GM12878 (cell line): ENCODE measurements around the gene SPATA32. TPM values are rescaled to one million over a fixed set of nuclear protein-coding genes. Genes with fewer than 3 reads are reported as not detected.

Experiments used
- ATAC-seq: fragments of 200-7000 bp; cut with Tn5 transposase; 3 replicates; pipeline ENCODE4 v1.9.1; 2020; ENCODE audit warnings: mild to moderate bottlenecking, moderate library complexity
- BruUV-seq: library from RNA; stranded (reverse); fragments of 400-500 nt; replicated peaks from 2 replicates; lab custom pipeline; 2021; lab: Mats Ljungman, UMichigan
- CTCF ChIA-PET: fragments of 300-600 bp; sonication (Branson Sonifier 250); formaldehyde crosslinking; extraction: SDS; loops from one replicate; lab custom pipeline; 2021; ENCODE audit warnings: inconsistent platforms; lab: Yijun Ruan, JAX
- POLR2A ChIA-PET: fragments of 350-600 bp; formaldehyde crosslinking; extraction: SDS; loops from one replicate; lab custom pipeline; 2021; ENCODE audit warnings: inconsistent platforms; lab: Charles Lee
- RAD21 ChIA-PET: fragments of 300-600 bp; sonication (Branson Sonifier 250); formaldehyde crosslinking; loops from one replicate; lab custom pipeline; 2023; ENCODE audit warnings: antibody characterized with exemption; ENCODE audit not compliant: unreplicated experiment; lab: Charles Lee
- SMC1A ChIA-PET: fragments of 300-600 bp; sonication (Branson Sonifier 250); formaldehyde crosslinking; loops from one replicate; lab custom pipeline; 2023; ENCODE audit not compliant: unreplicated experiment, uncharacterized antibody; lab: Charles Lee
- DNase-seq: peaks from one replicate; pipeline ENCODE4 v3.0.0-alpha.2; 2011; ENCODE audit warnings: low read depth, low spot score
- FAIRE-seq: peaks from 3 replicates; lab custom pipeline; 2011; peaks lifted over from hg19 to GRCh38; lab: Jason Lieb, UNC
- H2AFZ ChIP-seq: 2 replicates; pipeline ENCODE4 v1.6.0; 2011; ENCODE audit warnings: low read depth, low read length, control low read depth; ENCODE audit not compliant: control insufficient read depth
- H3K27ac ChIP-seq: 2 replicates; pipeline ENCODE4 v1.5.1; 2011; ENCODE audit warnings: control low read depth; ENCODE audit not compliant: control insufficient read depth, insufficient read depth
- H3K27me3 ChIP-seq, 2 experiments: replicated peaks in 1 of 2; 2 replicates each; pipeline versions ENCODE4 v1.6.0 to v1.6.1; 2011; ENCODE audit warnings: low read length in 1 of 2; ENCODE audit not compliant: control insufficient read depth in 2 of 2, insufficient read depth in 2 of 2
- H3K36me3 ChIP-seq, 2 experiments: 2 replicates each; pipeline ENCODE4 v1.5.1; 2011; ENCODE audit warnings: low read length in 1 of 2; ENCODE audit not compliant: control insufficient read depth in 2 of 2, insufficient read depth in 2 of 2
- H3K4me1 ChIP-seq: 2 replicates; pipeline ENCODE4 v1.6.1; 2011; ENCODE audit warnings: mild to moderate bottlenecking, low read length, moderate library complexity, mixed read lengths; ENCODE audit not compliant: control insufficient read depth, insufficient read depth
- H3K4me2 ChIP-seq: 2 replicates; pipeline ENCODE4 v1.6.0; 2011; ENCODE audit warnings: control low read depth; ENCODE audit not compliant: control insufficient read depth, insufficient read depth
- H3K4me3 ChIP-seq: fragments of 200-600 bp; sonication (generic); 2 replicates; pipeline ENCODE4 v1.5.1; 2016
- H3K79me2 ChIP-seq: 2 replicates; pipeline ENCODE4 v1.6.0; 2011; ENCODE audit warnings: low read length; ENCODE audit not compliant: control insufficient read depth, insufficient read depth
- H3K9ac ChIP-seq: 2 replicates; pipeline ENCODE4 v1.8.0; 2011; ENCODE audit warnings: low read length, control low read depth, mixed read lengths; ENCODE audit not compliant: control insufficient read depth, insufficient read depth
- H3K9me3 ChIP-seq: replicated peaks from 3 replicates; pipeline ENCODE4 v1.5.1; 2011; ENCODE audit warnings: mild to moderate bottlenecking, low read length; ENCODE audit not compliant: control insufficient read depth, insufficient read depth
- H4K20me1 ChIP-seq: 2 replicates; pipeline ENCODE4 v1.6.0; 2011; ENCODE audit not compliant: control insufficient read depth, insufficient read depth
- PBX3 ChIP-seq: IDR thresholded peaks from 2 replicates; pipeline ENCODE4 v1.6.1; 2011; ENCODE audit warnings: mild to moderate bottlenecking, low read depth, low read length, moderate library complexity; ENCODE audit not compliant: insufficient replicate concordance
- WGBS: methylation state at CpG from one replicate; pipeline ENCODE4 v1.1.6; 2016; ENCODE audit warnings: low lambda C conversion rate; ENCODE audit not compliant: insufficient replicate concordance, insufficient coverage; ENCODE audit errors: missing lambda C conversion rate; 5-methylcytosine and 5-hydroxymethylcytosine counted together
- in situ Hi-C: fragments of 300-500 bp; cut with MboI; formaldehyde crosslinking; loops from 9 replicates; pipeline ENCODE4 v1.14.3; 2018; ENCODE audit warnings: mixed read lengths
- intact Hi-C: fragments of 100-400 bp; cut with micrococcal nuclease; formaldehyde crosslinking; loops from one replicate; pipeline ENCODE4 v1.14.2; 2022; ENCODE audit not compliant: unreplicated experiment
- polyA plus RNA-seq, 11 experiments: library from polyadenylated mRNA; depleted of rRNA in 4 of 11; unstranded in 6 of 11; stranded (reverse) in 5 of 11; fragments of >200 nt; fragmentation: Nextera tagmentation in 4 of 11; fragmentation: Illumina TruSeq in 1 of 11; extraction: Ambion mirVana in 4 of 11; extraction: Trizol in 1 of 11; gene quantifications; 1 replicate in 1 of 11; 2 replicates in 10 of 11; pipeline versions ENCODE4 v1.2.1 to v1.2.3, GENCODE V29; 2011 to 2016; ENCODE audit warnings: inconsistent platforms in 2 of 11, missing spikeins in 2 of 11, low read depth in 1 of 11
- total RNA-seq, 4 experiments: library from RNA; depleted of rRNA in 3 of 4; stranded (reverse); fragments of >200 nt in 3 of 4; fragmentation: Illumina TruSeq in 1 of 4; extraction: Trizol in 1 of 4; gene quantifications; 2 replicates each; pipeline versions ENCODE4 v1.2.1 to v1.2.3, GENCODE V29; 2013 to 2021

SPATA32 gene
- total and polyA plus RNA-seq, 10 of the 15 experiments (the other 5 are each of a cell fraction or from before 2014, with no cell fraction given), result 0.03 to 0.35 (median 0.11) TPM; not detected in 3

- CTCF ChIA-PET, result interaction anchor here (0.7 to 3.1 kb wide), 3 partner anchors 11 to 53 kb away, joined by 3 to 20 read pairs (median 5); no protein-coding TSS in a partner anchor
- FAIRE-seq, result no peak
- Histone ChIP-seq H3K9ac (no peak overlapping the region), H2AFZ (no peak overlapping the region), H3K9me3 (no peaks in the 10 kb centered on the region), H3K36me3 (peaks cover 43 to 52% of the 10 kb centered on the region in 2 experiments), H3K4me2 (no peak overlapping the region), H4K20me1 (no peaks in the 10 kb centered on the region), H3K4me3 (no peak overlapping the region), H3K27ac (no peak overlapping the region), H3K27me3 (no peaks in the 10 kb centered on the region), H3K4me1 (peaks cover 37% of the 10 kb centered on the region), H3K79me2 (peaks cover 32% of the 10 kb centered on the region)
- BruUV-seq, result no TSS peak
- no peak for TF ChIP-seq PBX3
- in situ Hi-C loops, result no loop called here
- intact Hi-C loops, result no loop called here
- SMC1A ChIA-PET, result interaction anchor here (0.8 to 2.1 kb wide), 3 partner anchors 12 to 24 kb away, joined by 3 to 10 read pairs (median 4); no protein-coding TSS in a partner anchor
- no peak for DNase-seq
- no peak for ATAC-seq
- WGBS, result 98% methylated on average over 10 of the region's 10 CpGs
- POLR2A ChIA-PET, result interaction anchor here (0.6 kb wide), 1 partner anchor 13 kb away, joined by 3 read pairs; no protein-coding TSS in a partner anchor
- RAD21 ChIA-PET, result interaction anchor here (1.2 to 1.8 kb wide), 4 partner anchors 11 to 96 kb away, joined by 3 to 6 read pairs (median 5); no protein-coding TSS in a partner anchor
Measured at GRCh38 chr17:45288825-45289224, 26.9 kb upstream of the SPATA32 start.
